DMS79 (cell line): ENCODE data around the gene RBM20.
"Not testable (repeated sequence)": the region's sequence is repeated elsewhere in the genome, so short reads cannot be mapped to it uniquely, and the experiment has no call there.

Source experiments
- DNase-seq: peaks from one replicate; lab custom pipeline; 2025; lab: John Stamatoyannopoulos, UW

The RBM20 gene

DNA sequence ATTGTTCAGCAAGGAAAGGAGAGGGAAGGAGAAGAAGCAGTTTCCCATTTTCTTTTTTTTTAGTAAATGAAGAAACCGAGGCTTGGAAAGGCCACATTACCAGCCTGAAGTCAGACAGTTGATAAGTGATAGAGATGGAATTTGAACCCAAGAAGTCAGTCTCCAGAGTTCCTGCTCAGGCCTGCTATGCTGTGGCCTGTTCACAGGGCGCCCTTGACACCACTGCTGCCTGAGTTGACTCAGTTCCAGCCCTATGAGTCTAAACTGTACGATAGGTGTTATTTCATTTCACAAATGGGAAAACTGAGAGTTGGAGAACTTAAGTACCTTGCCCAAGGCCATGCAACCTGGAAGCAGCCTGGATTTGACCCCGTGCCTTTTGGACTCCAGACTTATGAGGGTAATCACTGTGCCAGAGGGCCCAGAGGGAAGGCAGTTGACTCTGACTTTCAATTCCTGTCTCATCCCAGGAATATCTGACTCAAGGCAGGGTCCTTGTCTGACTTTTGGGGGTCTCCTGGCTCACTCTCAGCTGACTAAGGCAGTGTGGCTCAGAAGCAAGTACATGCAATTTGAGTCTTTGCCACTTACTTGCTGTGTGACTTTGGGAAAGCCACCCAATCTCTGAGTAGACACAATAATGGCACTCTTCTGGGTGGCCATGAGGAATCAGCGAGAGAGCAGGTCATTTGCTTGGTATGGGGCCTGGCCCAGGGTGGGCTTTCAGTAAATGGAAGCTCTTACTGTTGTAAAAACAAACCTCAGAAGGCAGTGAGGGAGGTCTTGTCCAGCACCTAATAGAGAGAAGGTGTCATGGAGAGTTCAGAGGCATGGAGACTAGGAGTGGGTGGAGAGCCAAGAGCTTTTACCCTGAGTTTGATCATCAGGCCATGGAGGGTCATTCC lies 17.9 kb upstream of the RBM20 start:
- DNase-seq: no peak

DNA sequence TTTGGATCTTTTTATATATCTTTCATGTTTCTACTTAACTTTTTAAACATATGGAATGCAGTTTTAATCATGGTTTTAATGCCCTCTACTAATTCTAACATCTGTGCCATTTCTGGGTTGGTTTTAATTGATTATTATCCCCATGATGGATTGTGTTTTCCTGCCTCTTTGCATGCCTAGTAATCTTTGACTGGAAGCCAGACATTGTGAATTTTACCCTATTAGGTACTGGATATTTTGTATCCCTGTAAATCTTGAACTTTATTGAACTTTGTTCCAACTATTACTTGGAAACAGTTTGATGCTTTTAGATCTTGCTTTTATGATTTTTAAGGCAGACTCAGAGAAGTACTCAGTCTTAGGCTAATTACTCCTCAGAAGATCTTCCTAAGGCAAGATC lies 16.0 kb upstream of the RBM20 start:
- DNase-seq: no peak

DNA sequence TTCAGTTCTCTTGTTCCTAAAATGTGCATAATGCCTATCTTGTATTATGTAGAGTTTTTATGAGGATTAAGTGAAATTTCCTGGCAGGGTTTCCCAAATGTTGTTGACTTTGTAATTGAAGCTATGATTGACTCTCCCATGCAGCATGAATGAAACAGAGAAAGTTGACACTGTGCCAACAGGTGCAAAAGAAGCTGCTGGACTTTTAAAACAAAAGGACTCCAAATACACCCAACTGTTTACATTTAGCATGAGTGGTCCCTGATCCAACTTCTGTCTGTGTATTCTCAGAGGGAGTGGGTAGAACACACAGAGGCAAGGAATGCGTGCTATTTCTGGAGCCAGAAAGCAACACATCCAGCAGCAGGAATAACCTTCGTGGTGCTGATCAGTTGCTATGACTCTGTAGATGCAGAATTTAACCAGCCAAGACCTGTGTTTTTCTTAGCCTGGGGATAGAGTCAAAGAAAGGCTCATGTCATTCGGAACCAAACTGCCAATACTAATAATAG lies 14.4 kb upstream of the RBM20 start:
- DNase-seq: peak; percentile 35

DNA sequence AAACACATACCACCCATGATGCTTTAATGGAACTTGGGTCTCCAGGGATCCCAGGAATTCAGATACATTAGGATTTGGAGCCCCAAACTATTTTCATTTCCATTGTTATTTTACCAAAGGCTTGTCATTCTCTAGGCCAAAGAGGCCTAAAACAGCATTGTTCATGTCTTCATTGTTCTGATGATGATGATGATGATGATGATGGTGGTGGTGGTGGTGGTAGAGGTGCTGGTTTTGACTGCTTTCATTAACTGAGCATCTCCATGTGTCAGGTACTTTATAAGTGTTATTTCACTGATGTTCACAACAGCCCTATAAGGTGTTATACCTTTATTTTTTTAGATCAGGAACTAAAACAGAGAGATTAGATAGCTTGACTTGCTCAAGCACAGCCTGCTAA lies 12.2 kb upstream of the RBM20 start:
- no peak for DNase-seq

- no peak for DNase-seq
Measured at GRCh38 chr10:110632591-110633215, 11.4 kb upstream of the RBM20 start.

- peak; percentile 15 for DNase-seq
Measured at GRCh38 chr10:110634527-110635209, 9.5 kb upstream of the RBM20 start.

- no peak for DNase-seq
Measured at GRCh38 chr10:110636572-110636931, 7.6 kb upstream of the RBM20 start.

- no peak for DNase-seq
Measured at GRCh38 chr10:110636932-110637557, 7.1 kb upstream of the RBM20 start.

DNA sequence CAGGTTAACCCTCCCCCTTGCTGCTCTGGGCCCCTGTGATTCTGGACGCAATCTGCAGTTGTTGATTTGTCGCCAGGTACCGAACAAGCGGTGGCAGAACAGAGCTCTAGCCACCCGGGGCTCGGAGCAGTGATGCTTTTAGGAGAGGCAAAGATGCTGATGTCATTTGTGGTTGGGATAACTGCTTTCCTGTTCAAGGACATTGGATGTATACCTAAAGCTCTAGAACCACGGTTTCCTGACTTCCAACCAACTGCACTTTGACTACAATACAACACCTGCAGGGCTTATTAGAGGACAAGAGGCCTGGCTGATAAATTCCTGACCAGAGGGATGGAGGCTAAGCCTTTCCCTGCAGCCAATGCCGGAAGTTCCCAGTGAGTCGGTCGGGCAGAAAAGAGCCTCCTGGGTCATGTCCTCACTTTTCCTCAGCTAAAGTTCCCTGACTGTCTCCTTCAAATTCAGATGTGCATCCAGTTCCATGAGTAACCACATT lies 6.5 kb upstream of the RBM20 start:
- no peak for DNase-seq

DNA sequence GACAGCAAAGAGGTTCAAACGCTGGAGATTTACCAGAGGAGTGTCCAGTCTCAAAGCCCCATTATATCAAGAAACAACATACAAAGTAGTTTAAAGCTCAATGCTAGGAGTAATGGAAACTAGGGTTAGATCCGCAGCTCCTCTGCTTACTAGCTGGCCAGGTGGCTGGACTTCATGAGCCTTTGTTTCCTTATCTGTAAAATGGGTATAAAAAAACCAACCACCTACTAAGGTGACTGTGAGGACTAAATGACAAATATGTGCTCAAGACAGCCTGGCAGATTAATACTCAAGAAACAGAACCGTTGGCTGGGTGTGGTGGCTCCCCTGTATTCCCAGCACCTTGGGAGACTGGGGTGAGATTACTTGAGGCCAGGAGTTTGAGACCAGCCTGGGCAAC lies 5.8 kb upstream of the RBM20 start:
- no peak for DNase-seq

DNA sequence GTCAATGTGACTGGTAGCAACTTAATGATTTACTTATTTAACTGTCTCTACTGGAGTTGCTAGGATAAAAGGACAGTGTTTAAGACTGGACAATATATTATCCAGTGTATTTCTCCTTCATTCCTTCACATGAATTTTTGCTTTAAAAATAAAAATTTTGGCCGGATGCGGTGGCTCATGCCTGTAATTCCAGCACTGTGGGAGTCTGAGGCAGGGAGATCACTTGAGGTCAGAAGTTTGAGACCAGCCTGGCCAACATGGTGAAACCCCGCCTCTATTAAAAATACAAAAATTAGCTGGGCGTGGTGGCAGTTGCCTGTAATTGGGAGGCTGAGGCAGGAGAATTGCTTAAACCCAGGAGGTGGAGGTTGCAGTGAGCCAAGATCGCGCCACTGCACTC lies 5.1 kb upstream of the RBM20 start:
- DNase-seq: not testable (repeated sequence)

GRCh38 chr10:110639858-110640257 lies 4.3 kb upstream of the RBM20 start:
- DNase-seq: not testable (repeated sequence)

DNA sequence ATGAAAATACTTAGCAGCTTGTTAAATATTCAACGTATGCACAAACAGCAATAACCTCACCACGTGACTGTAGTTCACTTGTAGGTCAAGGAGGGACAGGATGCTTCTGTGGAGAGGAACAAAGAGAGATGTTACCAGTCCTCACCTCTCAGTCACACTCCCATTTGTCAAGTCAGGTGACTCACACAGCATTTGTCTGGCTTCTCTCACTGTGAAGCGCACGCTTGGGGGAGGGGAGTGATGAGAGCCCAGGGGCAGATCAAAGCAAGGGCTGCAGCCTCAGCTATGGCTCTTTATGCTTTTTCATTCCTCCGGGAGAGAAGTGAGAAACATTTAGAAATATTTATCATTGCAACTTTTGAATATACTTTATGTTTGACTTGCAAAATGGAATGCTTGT lies 2.9 kb upstream of the RBM20 start:
- DNase-seq: no peak

GRCh38 chr10:110642204-110643034 lies 1.7 kb upstream of the RBM20 start:
- no peak for DNase-seq

- no peak for DNase-seq
Measured at GRCh38 chr10:110643035-110643652, 992 bp upstream of the RBM20 start.

DNA sequence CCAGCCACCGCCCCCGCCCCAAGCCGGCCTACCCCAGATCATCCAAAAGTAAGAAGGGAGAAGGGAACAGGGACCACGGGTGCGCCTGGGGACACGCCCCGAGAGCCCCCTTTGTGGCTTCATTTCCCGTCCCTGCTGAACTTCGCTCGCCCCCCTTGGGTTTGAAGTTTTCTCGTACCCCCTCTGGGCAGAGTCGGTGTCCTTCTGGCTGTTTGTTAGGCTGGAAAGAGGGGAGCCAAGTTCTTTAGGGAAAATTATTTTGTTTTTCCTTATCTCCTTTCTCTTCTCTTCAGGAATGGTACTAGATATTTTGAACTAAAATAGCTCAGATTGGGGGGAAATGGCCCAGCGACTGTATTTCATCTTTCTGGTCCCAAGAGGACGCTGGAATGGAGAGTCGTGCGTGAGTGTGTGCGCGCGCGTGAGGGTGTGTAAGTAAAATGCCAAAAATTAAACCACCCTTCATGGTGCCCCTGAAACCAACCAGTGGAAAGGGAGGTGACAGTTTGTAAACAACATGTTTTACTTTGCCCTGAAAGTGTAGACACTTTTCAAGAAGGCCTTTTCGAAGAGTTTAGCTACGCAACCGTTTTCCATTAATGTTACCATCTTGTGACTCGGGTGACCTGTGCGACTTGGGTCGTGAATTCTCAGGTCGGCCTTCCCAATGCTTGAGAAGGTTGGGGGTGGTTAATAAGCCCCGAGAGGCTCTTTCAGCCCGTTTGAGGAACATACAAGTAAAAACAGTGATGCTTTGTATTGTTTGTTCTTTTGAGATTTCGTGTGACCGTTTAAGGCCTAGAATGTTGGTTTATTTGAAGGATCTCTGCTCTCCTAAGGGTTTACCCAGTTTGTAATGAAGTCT lies 694 bp downstream of the RBM20 start:
- no peak for DNase-seq

- DNase-seq: no peak
Measured at GRCh38 chr10:110646417-110647135, 2.4 kb downstream of the RBM20 start.

DNA sequence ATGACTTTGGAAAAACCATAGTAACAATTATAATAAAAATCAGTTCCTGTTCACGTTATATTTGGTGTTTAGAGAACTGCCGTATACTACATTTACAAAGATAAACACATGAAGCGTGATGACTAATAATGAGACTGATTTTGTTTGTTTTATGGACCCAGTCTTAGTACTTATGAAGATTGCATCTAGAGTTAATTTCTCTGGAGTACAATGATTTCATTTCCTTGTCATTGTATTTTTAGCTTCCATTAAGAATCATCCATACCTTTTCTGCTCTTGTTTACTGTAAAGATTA lies 2.9 kb downstream of the RBM20 start:
- DNase-seq: no peak

GRCh38 chr10:110648692-110649346 lies 4.7 kb downstream of the RBM20 start:
- no peak for DNase-seq
